ENCODE results near the gene TOM1L1. TPM values are rescaled to one million over a fixed set of nuclear protein-coding genes. Genes with fewer than 3 reads are reported as not detected.

Gene TOM1L1
- total and polyA plus RNA-seq, 2 of the 8 experiments (the other 6 are each of a cell fraction or from before 2014, with no cell fraction given): 47.0 to 60.8 TPM

GRCh38 chr17:54902017-54902416 lies 1.4 kb downstream of the TOM1L1 start:
- Histone ChIP-seq H2BK12ac (ENCODE audit: low read depth, low read length) (no peak overlapping the region), H3K9me3 (ENCODE audit: insufficient read depth in 2 of 2, low read depth in 1 of 2, low read length in 1 of 2) (no peaks in the 10 kb centered on the region), H2BK20ac (ENCODE audit: low read length) (no peak overlapping the region), H3K9ac (replicated peaks in 1 of 4; ENCODE audit: extremely low read depth in 1 of 4, low read depth in 3 of 4, low read length in 3 of 4) (peak overlapping the region in 1 of 4 experiments; percentile 9; a peak in 1 of 7 replicates), H2BK15ac (ENCODE audit: low read length) (no peak overlapping the region), H3K27me3 (replicated peaks in 1 of 4; ENCODE audit: control insufficient read depth in 3 of 4, extremely low read depth in 1 of 4, insufficient read depth in 3 of 4, low read length in 3 of 4) (no peaks in the 10 kb centered on the region), H3K23me2 (ENCODE audit: low read depth, low read length) (peaks cover 4% of the 10 kb centered on the region; the same call in 1 of the 2 replicates), H4K5ac (ENCODE audit: insufficient read length, low read depth, low read length) (no peak overlapping the region), H3K27ac (ENCODE audit: low read depth, low read length) (no peak overlapping the region), H3K18ac (ENCODE audit: extremely low read depth, low read length) (no peak overlapping the region), H3K56ac (replicated peaks; ENCODE audit: insufficient read length, low read depth, low read length) (no peak overlapping the region), H3K4me1 (replicated peaks in 1 of 4; ENCODE audit: control insufficient read depth in 3 of 4, insufficient read depth in 4 of 4, low read length in 3 of 4) (peaks cover 4 to 11% (median 9%) of the 10 kb centered on the region in 4 experiments; a peak in 4 of 7 replicates), H3K79me2 (ENCODE audit: control insufficient read depth in 1 of 2, insufficient read depth in 2 of 2, low read length in 2 of 2) (peaks cover 9 to 28% of the 10 kb centered on the region in 2 experiments), H3K23ac (ENCODE audit: insufficient read length) (no peak overlapping the region), H2BK5ac (ENCODE audit: low read depth, low read length) (no peak overlapping the region), H2BK120ac (replicated peaks; ENCODE audit: low read depth, low read length) (no peak overlapping the region), H2AK5ac (ENCODE audit: low read depth, low read length) (no peak overlapping the region), H2AFZ (ENCODE audit: low read length) (no peak overlapping the region), H3K36me3 (ENCODE audit: control insufficient read depth in 2 of 4, insufficient read depth in 4 of 4, low read length in 3 of 4) (peaks cover 2 to 27% (median 15%) of the 10 kb centered on the region in 4 experiments; a peak in 6 of 8 replicates), H4K8ac (ENCODE audit: extremely low read depth, insufficient read depth, low read length) (no peak overlapping the region), H4K20me1 (replicated peaks in 1 of 2; ENCODE audit: control insufficient read depth in 1 of 2, insufficient read depth in 2 of 2, low read length in 2 of 2) (peaks cover 0 to 3% of the 10 kb centered on the region in 2 experiments), H3K4me2 (ENCODE audit: insufficient read depth in 1 of 2, low read depth in 2 of 2, low read length in 2 of 2) (no peak overlapping the region; a peak in 3 of 4 replicates), H3K4ac (replicated peaks; ENCODE audit: insufficient read length, low read depth, low read length) (no peak overlapping the region), H3K14ac (ENCODE audit: insufficient read length) (no peak overlapping the region), H3K79me1 (ENCODE audit: low read depth, low read length) (peaks cover 5% of the 10 kb centered on the region; the same call in 1 of the 2 replicates), H4K91ac (replicated peaks; ENCODE audit: insufficient read length, low read length) (no peak overlapping the region), H3K4me3 (ENCODE audit: extremely low read depth in 1 of 4, insufficient read depth in 2 of 4, low read depth in 3 of 4, low read length in 4 of 4) (peak overlapping the region in 2 of 4 experiments; percentile 83 to 89; a peak in 4 of 8 replicates)
- FAIRE-seq (no peak), DNase-seq (ENCODE audit: low read depth in 1 of 2, low spot score in 2 of 2) (no peak)
- CTCF ChIA-PET (ENCODE audit: partially characterized antibody): interaction anchor here (1.0 to 1.5 kb wide), 2 partner anchors 11 to 17 kb away, joined by 3 to 4 read pairs; no protein-coding TSS in a partner anchor
- WGBS, 2 experiments (ENCODE audit: extremely low coverage in 1 of 2, insufficient coverage in 1 of 2, insufficient read length in 1 of 2, insufficient replicate concordance in 2 of 2, low coverage in 1 of 2, low lambda C conversion rate in 2 of 2, missing lambda C conversion rate in 1 of 2): 86% methylated on average over 9 of the region's 9 CpGs; no CpG with 5 or more reads in 1 of the 2 experiments
- POLR2A ChIA-PET (ENCODE audit: partially characterized antibody): interaction anchor here (0.9 kb wide), 1 partner anchor 11 kb away, joined by 3 read pairs; no protein-coding TSS in a partner anchor
- no peak for TF ChIP-seq BACH1 (IDR thresholded peaks at IDR 0.05; ENCODE audit: low read length)
- no peak for TF ChIP-seq SAP30 (IDR thresholded peaks at IDR 0.05; ENCODE audit: insufficient read depth, insufficient replicate concordance, low read length)
- no peak for TF ChIP-seq GABPA (IDR thresholded peaks at IDR 0.05; ENCODE audit: borderline replicate concordance, insufficient read depth, low read length)
- TF ChIP-seq CTCF (IDR thresholded peaks at IDR 0.05; ENCODE audit: control extremely low read depth in 1 of 3, insufficient read depth in 1 of 3, low read depth in 1 of 3, low read length in 3 of 3): no peak
- no peak for TF ChIP-seq JUND (IDR thresholded peaks at IDR 0.05; ENCODE audit: low read length)
- no peak for TF ChIP-seq FOSL1 (IDR thresholded peaks at IDR 0.05; ENCODE audit: insufficient read depth, low read depth, low read length)
- no peak for TF ChIP-seq BCL11A (IDR thresholded peaks at IDR 0.05; ENCODE audit: low read depth in 2 of 2, low read length in 2 of 2)
- no peak for TF ChIP-seq NANOG (IDR thresholded peaks at IDR 0.05; ENCODE audit: insufficient read depth, low read depth, low read length, poor library complexity, severe bottlenecking)
